B cell (primary cell): ENCODE measurements around the gene CENPX. TPM values are rescaled to one million over a fixed set of nuclear protein-coding genes. Genes with fewer than 3 reads are reported as not detected.
A peak's percentile ranks its signal among the peaks of the same experiment; 100 is the strongest.

Experiments used
- ATAC-seq: fragments of 200-7000 bp; cut with Tn5 transposase; one replicate; pipeline ENCODE4 v1.10.0; 2021; ENCODE audit warnings: low read depth, mild to moderate bottlenecking, moderate number of reproducible peaks, moderate library complexity
- CTCF ChIA-PET: fragments of 350-600 bp; sonication (Branson Sonifier 250); formaldehyde crosslinking; loops from one replicate; lab custom pipeline; 2021; ENCODE audit warnings: antibody characterized with exemption, inconsistent platforms; lab: Charles Lee
- POLR2A ChIA-PET: fragments of 350-600 bp; sonication (Branson Sonifier 250); formaldehyde crosslinking; loops from one replicate; lab custom pipeline; 2021; ENCODE audit warnings: antibody characterized with exemption; lab: Charles Lee
- DNase-seq: peaks from one replicate; pipeline ENCODE4 v3.0.0; 2013
- H2AFZ ChIP-seq: 2 replicates; pipeline ENCODE4 v1.6.1; 2012; ENCODE audit warnings: mild to moderate bottlenecking, low read depth, low read length; ENCODE audit not compliant: insufficient read depth, poor library complexity, severe bottlenecking
- H3K27ac ChIP-seq, 2 donors: 1 replicate in 1 of 2; 2 replicates in 1 of 2; pipeline ENCODE4 v1.5.1; 2012 to 2013; ENCODE audit warnings: low read length in 2 of 2, mild to moderate bottlenecking in 2 of 2, moderate library complexity in 1 of 2
- H3K27me3 ChIP-seq, 4 experiments: fragments of 200-600 bp in 1 of 4; sonication (generic) in 1 of 4; replicated peaks in 1 of 4; 1 replicate in 2 of 4; 2 replicates in 2 of 4; pipeline versions ENCODE4 v1.6.1 to v1.7.0; 2013 to 2016; ENCODE audit warnings: low read length in 3 of 4, mild to moderate bottlenecking in 2 of 4, mixed read lengths in 1 of 4, moderate library complexity in 1 of 4; ENCODE audit not compliant: insufficient read depth in 4 of 4, control insufficient read depth in 3 of 4; ENCODE audit errors: control extremely low read depth in 1 of 4
- H3K36me3 ChIP-seq, 2 experiments: replicated peaks in 1 of 2; 1 replicate in 1 of 2; 2 replicates in 1 of 2; pipeline versions ENCODE4 v1.6.1 to v1.7.1; 2013; ENCODE audit warnings: low read length in 1 of 2; ENCODE audit not compliant: insufficient read depth in 2 of 2, control insufficient read depth in 1 of 2; ENCODE audit errors: control extremely low read depth in 1 of 2, extremely low read depth in 1 of 2
- H3K4me1 ChIP-seq, 2 donors: fragments of 200-600 bp in 1 of 2; sonication (generic) in 1 of 2; 1 replicate in 1 of 2; 2 replicates in 1 of 2; pipeline versions ENCODE4 v1.5.1 to v1.6.1; 2013 to 2017; ENCODE audit warnings: low read length in 2 of 2; ENCODE audit not compliant: control insufficient read depth in 2 of 2, insufficient read depth in 2 of 2
- H3K4me2 ChIP-seq: replicated peaks from 2 replicates; pipeline ENCODE3; 2012; ENCODE audit warnings: mild to moderate bottlenecking, low read depth, low read length; ENCODE audit not compliant: poor library complexity, severe bottlenecking
- H3K4me3 ChIP-seq, 5 experiments: fragments of 200-600 bp in 1 of 5; sonication (generic) in 1 of 5; 1 replicate in 3 of 5; 2 replicates in 2 of 5; pipeline versions ENCODE4 v1.5.1 to v1.7.0; 2011 to 2016; ENCODE audit warnings: low read length in 4 of 5, mild to moderate bottlenecking in 4 of 5, low read depth in 2 of 5, control low read depth in 1 of 5, moderate library complexity in 1 of 5; ENCODE audit not compliant: insufficient read depth in 1 of 5; ENCODE audit errors: control extremely low read depth in 1 of 5, extremely low read depth in 1 of 5
- H3K79me2 ChIP-seq: fragments of 200-600 bp; sonication (generic); one replicate; pipeline ENCODE4 v1.6.0; 2016; ENCODE audit warnings: low read length; ENCODE audit not compliant: control insufficient read depth, insufficient read depth
- H3K9ac ChIP-seq: fragments of 200-600 bp; sonication (generic); 2 replicates; pipeline ENCODE4 v1.6.1; 2017; ENCODE audit warnings: mild to moderate bottlenecking, low read length, moderate library complexity
- H3K9me3 ChIP-seq, 3 donors: one replicate each; pipeline versions ENCODE4 v1.6.1 to v1.7.1; 2013; ENCODE audit warnings: low read length in 2 of 3; ENCODE audit not compliant: control insufficient read depth in 2 of 3, insufficient read depth in 1 of 3; ENCODE audit errors: control extremely low read depth in 1 of 3
- H4K20me1 ChIP-seq: 2 replicates; pipeline ENCODE4 v1.6.0; 2012; ENCODE audit warnings: mild to moderate bottlenecking, low read length; ENCODE audit not compliant: insufficient read depth, control insufficient read depth, poor library complexity, severe bottlenecking
- H3K27ac Mint-ChIP-seq: one replicate; pipeline ENCODE4 v1.8.0; 2021; ENCODE audit warnings: mixed read lengths
- H3K27me3 Mint-ChIP-seq: one replicate; pipeline ENCODE4 v1.8.0; 2021; ENCODE audit warnings: mixed read lengths
- H3K4me1 Mint-ChIP-seq: one replicate; pipeline ENCODE4 v1.8.0; 2021; ENCODE audit warnings: mixed read lengths
- H3K4me3 Mint-ChIP-seq: one replicate; pipeline ENCODE4 v1.8.0; 2021; ENCODE audit warnings: mixed read lengths
- H3K9me3 Mint-ChIP-seq: one replicate; pipeline ENCODE4 v1.8.0; 2022; ENCODE audit warnings: mixed read lengths; ENCODE audit not compliant: insufficient read depth
- EZH2 ChIP-seq: IDR thresholded peaks from 2 replicates; pipeline ENCODE4 v1.6.1; 2012; ENCODE audit warnings: borderline replicate concordance, low read depth, mild to moderate bottlenecking, moderate library complexity, low read length; ENCODE audit not compliant: insufficient read depth, poor library complexity, severe bottlenecking
- WGBS: methylation state at CpG from one replicate; pipeline ENCODE4 v1.1.5; 2013; ENCODE audit warnings: missing lambda C conversion rate; ENCODE audit not compliant: insufficient coverage; 5-methylcytosine and 5-hydroxymethylcytosine counted together
- intact Hi-C: fragments of 100-400 bp; cut with micrococcal nuclease; formaldehyde crosslinking; loops from one replicate; pipeline ENCODE4 v1.10.0; 2022
- polyA plus RNA-seq: library from polyadenylated mRNA; depleted of rRNA; stranded (reverse); fragments of >200 nt; gene quantifications from 2 replicates; pipeline ENCODE4 v1.2.3, GENCODE V29; 2012
- total RNA-seq, 2 donors: library from RNA; stranded (reverse); fragments of 120-200 nt in 1 of 2; gene quantifications; 1 replicate in 1 of 2; 2 replicates in 1 of 2; pipeline versions ENCODE4 v1.2.3 to v1.2.4, GENCODE V29; 2013 to 2022
- TF ChIP-seq, protein P1 (sequence below): fragments of 200-600 bp; IDR thresholded peaks from one replicate; pipeline ENCODE4 v1.8.0; 2022; ENCODE audit warnings: antibody characterized with exemption, mild to moderate bottlenecking

Gene CENPX
- total and polyA plus RNA-seq, 2 donors (not counting 1 experiment from before 2014, with no cell fraction given) = 37.0 to 40.1 TPM

DNA sequence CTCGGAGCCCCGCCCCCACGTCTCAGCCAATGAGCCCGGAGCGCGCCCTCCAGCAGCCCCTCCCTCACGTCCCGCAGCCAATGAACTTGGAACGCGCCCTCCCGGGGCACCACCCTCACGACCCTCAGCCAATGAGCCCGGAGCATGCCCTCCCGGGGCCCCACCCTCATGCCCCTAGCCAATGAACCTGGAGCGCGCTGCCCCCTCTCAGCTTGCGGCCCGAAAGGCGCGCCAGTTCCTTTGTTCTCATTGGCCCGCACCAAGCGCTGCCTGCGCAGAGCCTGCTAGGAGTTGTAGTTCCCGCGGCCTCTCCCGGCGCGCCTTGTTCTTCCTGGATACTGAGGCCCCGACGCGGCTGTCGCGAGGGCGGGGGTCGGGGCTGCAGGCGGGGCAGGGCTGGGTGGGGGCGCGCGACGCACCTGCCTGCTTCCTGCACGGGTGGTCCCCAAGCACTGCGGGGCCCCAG is 336 bp upstream of the CENPX start, which contains the start of gene LRRC45:
TSS of gene LRRC45 (plus strand) at position 325 of the 466 bp plus-strand sequence. CDS start 339 bp downstream, outside the sequence.
- Histone ChIP-seq H3K4me2 (peak within 1 kb of the TSS; percentile 99), H4K20me1 (peaks cover 33% of the 10 kb centered on the region), H3K9me3 (no peaks in the 10 kb centered on the region), H3K4me3 (peak within 1 kb of the TSS; percentile 62 to 88 (median 79)), H3K36me3 (no peaks in the 10 kb centered on the region), H3K79me2 (peaks cover 23% of the 10 kb centered on the region), H3K27ac (peak within 1 kb of the TSS in 1 of 2 donors; percentile 57), H3K4me1 (peaks cover 14 to 33% of the 10 kb centered on the region in 2 donors), H2AFZ (peak within 1 kb of the TSS; percentile 91), H3K27me3 (peaks cover 0 to 10% (median 0%) of the 10 kb centered on the region in 4 experiments), H3K9ac (peak within 1 kb of the TSS; percentile 90)
- ChIA-PET CTCF (interaction anchor here (1.4 to 7.2 kb wide), 2 partner anchors 15 to 63 kb away, joined by 10 to 91 read pairs; partner anchors contain the start of gene DCXR), POLR2A (interaction anchor here (0.5 to 1.5 kb wide), 9 partner anchors 8 to 275 kb away, joined by 3 to 13 read pairs (median 5); partner anchors contain the start of genes ASPSCR1, DCXR and RAC3)
- Mint-ChIP-seq H3K4me3 (peak within 1 kb of the TSS; percentile 83), H3K27me3 (no peaks in the 10 kb centered on the region), H3K4me1 (peaks cover 15% of the 10 kb centered on the region), H3K9me3 (no peaks in the 10 kb centered on the region), H3K27ac (peak within 1 kb of the TSS; percentile 67)
- DNase-seq (peak; percentile 99), ATAC-seq (peak; percentile 94)
- intact Hi-C loops = loop anchor here (1.0 to 2.0 kb wide), 8 partner anchors 14 to 163 kb away; partner anchors contain the start of genes ARHGDIA, ASPSCR1, DCXR and FASN
- TF ChIP-seq EZH2 = no peak
- TF ChIP-seq, protein P1, sequence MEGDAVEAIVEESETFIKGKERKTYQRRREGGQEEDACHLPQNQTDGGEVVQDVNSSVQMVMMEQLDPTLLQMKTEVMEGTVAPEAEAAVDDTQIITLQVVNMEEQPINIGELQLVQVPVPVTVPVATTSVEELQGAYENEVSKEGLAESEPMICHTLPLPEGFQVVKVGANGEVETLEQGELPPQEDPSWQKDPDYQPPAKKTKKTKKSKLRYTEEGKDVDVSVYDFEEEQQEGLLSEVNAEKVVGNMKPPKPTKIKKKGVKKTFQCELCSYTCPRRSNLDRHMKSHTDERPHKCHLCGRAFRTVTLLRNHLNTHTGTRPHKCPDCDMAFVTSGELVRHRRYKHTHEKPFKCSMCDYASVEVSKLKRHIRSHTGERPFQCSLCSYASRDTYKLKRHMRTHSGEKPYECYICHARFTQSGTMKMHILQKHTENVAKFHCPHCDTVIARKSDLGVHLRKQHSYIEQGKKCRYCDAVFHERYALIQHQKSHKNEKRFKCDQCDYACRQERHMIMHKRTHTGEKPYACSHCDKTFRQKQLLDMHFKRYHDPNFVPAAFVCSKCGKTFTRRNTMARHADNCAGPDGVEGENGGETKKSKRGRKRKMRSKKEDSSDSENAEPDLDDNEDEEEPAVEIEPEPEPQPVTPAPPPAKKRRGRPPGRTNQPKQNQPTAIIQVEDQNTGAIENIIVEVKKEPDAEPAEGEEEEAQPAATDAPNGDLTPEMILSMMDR = no peak
- WGBS = under 1% methylated on average over 42 of the region's 42 CpGs

DNA sequence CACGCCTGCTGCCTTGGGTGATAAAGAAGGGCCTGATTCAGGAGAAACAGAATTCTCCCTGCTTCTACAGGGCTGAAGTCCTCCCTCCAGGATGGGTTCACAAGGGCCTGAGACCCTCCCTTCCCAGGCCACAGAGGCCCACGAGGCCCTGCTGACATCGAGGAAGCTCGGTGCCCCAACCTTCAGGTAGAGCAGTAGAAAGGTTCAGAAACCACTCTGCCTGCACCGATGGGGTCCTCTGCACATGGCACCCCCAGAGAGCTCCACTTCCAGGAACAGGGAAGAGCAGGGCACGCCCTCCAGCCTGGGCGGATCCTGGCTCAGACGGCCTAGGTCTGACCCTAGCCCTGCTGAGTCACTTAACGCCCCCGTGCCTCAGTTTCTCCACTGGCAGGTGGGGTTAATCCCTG is 773 bp downstream of the CENPX start:
- TF ChIP-seq, protein P1 = no peak
- no peak for TF ChIP-seq EZH2
- Mint-ChIP-seq H3K27ac (no peak overlapping the region), H3K27me3 (no peaks in the 10 kb centered on the region), H3K4me3 (peak overlapping the region; percentile 83), H3K9me3 (no peaks in the 10 kb centered on the region), H3K4me1 (peaks cover 15% of the 10 kb centered on the region)
- WGBS = under 1% methylated on average over 9 of the region's 10 CpGs
- ChIA-PET POLR2A (interaction anchor here (0.5 to 1.5 kb wide), 3 partner anchors 16 to 317 kb away, joined by 4 to 13 read pairs (median 11); partner anchors contain the start of gene DCXR), CTCF (interaction anchor here (1.0 to 7.2 kb wide), 6 partner anchors 14 to 155 kb away, joined by 3 to 91 read pairs (median 4); partner anchors contain the start of gene DCXR)
- Histone ChIP-seq H3K4me3 (peak overlapping the region; percentile 62 to 88 (median 67)), H3K36me3 (peaks cover 0 to 3% of the 10 kb centered on the region in 2 experiments), H3K79me2 (peaks cover 23% of the 10 kb centered on the region), H3K9me3 (no peaks in the 10 kb centered on the region), H3K9ac (peak overlapping the region; percentile 90), H4K20me1 (peaks cover 26% of the 10 kb centered on the region), H2AFZ (peak overlapping the region; percentile 91), H3K27me3 (peaks cover 0 to 6% (median 0%) of the 10 kb centered on the region in 4 experiments), H3K27ac (no peak overlapping the region), H3K4me2 (peak overlapping the region; percentile 99), H3K4me1 (peaks cover 14 to 33% of the 10 kb centered on the region in 2 donors)
- intact Hi-C loops = loop anchor here (1.0 to 2.0 kb wide), 3 partner anchors 29 to 103 kb away; partner anchors contain the start of genes GPS1, RFNG and SIRT7
- ATAC-seq (no peak), DNase-seq (no peak)
